Esophagus (tissue), 2 donors: ENCODE results near the gene ATP9A. TPM values are rescaled to one million over a fixed set of nuclear protein-coding genes. Genes with fewer than 3 reads are reported as not detected.

Source experiments
- H3K27ac ChIP-seq, 2 donors: one replicate each; pipeline ENCODE4 v1.5.1; 2013; ENCODE audit warnings: low read depth in 2 of 2, mild to moderate bottlenecking in 2 of 2, inconsistent platforms in 1 of 2, low read length in 1 of 2, moderate library complexity in 1 of 2
- H3K27me3 ChIP-seq, 2 donors: one replicate each; pipeline ENCODE4 v1.6.1; 2013; ENCODE audit warnings: low read length in 2 of 2, control low read depth in 1 of 2, mild to moderate bottlenecking in 1 of 2; ENCODE audit not compliant: insufficient read depth in 2 of 2, control insufficient read depth in 1 of 2
- H3K36me3 ChIP-seq, 2 donors: one replicate each; pipeline ENCODE4 v1.6.1; 2013; ENCODE audit warnings: low read length in 1 of 2; ENCODE audit not compliant: control insufficient read depth in 2 of 2, insufficient read depth in 2 of 2
- H3K4me1 ChIP-seq, 2 donors: one replicate each; pipeline ENCODE4 v1.6.1; 2013; ENCODE audit warnings: low read length in 1 of 2; ENCODE audit not compliant: control insufficient read depth in 2 of 2, insufficient read depth in 2 of 2
- H3K4me3 ChIP-seq, 2 donors: one replicate each; pipeline ENCODE4 v1.5.1; 2013; ENCODE audit warnings: low read length in 2 of 2, mild to moderate bottlenecking in 2 of 2, low read depth in 1 of 2, moderate library complexity in 1 of 2
- H3K9me3 ChIP-seq, 2 donors: one replicate each; pipeline ENCODE4 v1.6.1; 2013; ENCODE audit warnings: mild to moderate bottlenecking in 2 of 2, low read depth in 1 of 2, low read length in 1 of 2, moderate library complexity in 1 of 2; ENCODE audit not compliant: control insufficient read depth in 2 of 2, insufficient read depth in 1 of 2
- WGBS, 2 donors: extraction: QIAGEN DNeasy Blood & Tissue Kit; methylation state at CpG; one replicate each; pipeline ENCODE4 v1.1.7; 2013; 5-methylcytosine and 5-hydroxymethylcytosine counted together
- polyA plus RNA-seq, 2 donors: library from polyadenylated mRNA; stranded (reverse); fragments of 200-250 nt; gene quantifications; one replicate each; pipeline ENCODE4 v1.2.3, GENCODE V29; 2013
- donor health status: healthy with polysubstance abuse.
- donor health status: Bipolar disorder and iron deficiency.

ATP9A gene
- polyA plus RNA-seq, 2 donors: 5.0 to 7.5 TPM

DNA sequence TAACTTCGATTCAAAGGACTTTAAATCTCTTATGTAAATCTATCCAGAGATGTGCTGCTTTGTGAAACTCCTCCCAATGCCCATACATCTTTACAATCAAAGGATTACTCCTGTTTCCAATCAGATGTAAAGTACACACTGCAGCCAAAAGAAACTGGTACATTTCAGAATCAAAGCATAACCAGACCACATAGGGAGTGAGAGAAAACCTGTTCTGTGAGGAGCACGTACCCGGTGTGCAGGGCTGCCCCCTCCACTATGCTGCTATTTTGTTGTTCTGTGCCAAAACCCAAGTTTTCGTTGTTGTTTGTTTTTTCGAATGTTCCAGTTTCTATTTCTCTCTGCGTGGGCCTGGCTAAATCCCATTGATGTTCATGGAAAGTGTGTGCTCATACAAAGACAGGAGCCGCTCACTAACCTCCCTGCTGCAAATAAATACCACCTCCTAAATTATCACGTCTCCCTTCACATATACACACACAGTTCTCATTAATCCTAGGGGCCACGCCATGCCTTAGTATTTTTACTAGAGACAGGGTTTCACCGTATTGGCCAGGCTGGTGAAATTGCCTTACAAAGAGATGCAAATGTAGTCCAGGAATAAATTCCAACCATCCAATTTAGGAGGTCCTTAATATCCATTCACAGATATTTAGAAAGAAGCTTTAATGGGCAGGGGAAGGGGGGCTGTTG is 52.9 kb downstream of the ATP9A start:
- H3K27me3 ChIP-seq: no peaks in the 10 kb centered on the region
- peaks cover 0 to 4% of the 10 kb centered on the region in 2 donors for H3K36me3 ChIP-seq
- H3K4me3 ChIP-seq: no peak overlapping the region
- 46 to 51% methylated on average over 10 of the region's 10 CpGs for WGBS, 2 donors
- H3K9me3 ChIP-seq: no peaks in the 10 kb centered on the region
- no peak overlapping the region for H3K27ac ChIP-seq
- no peaks in the 10 kb centered on the region for H3K4me1 ChIP-seq

DNA sequence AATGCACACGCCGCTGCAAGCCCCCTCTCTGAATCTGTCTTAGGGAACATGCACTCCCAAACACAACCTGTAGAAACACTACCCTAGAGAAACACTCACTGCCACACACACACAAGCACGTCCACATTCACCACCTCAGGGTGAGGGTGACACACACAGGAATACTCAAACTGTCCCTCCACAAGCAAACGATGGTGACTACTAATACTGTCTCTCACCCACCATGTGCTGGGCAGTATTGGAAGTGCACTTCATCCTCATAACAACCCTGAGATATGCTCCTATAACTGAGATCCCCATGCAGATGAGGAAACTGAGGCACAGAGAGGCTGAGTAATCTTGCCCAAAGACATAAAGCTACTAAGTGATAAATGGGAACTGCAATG is 55.0 kb downstream of the ATP9A start:
- Histone ChIP-seq H3K36me3 (peaks cover 0 to 4% of the 10 kb centered on the region in 2 donors), H3K27ac (no peak overlapping the region), H3K4me1 (no peaks in the 10 kb centered on the region), H3K27me3 (no peaks in the 10 kb centered on the region), H3K4me3 (no peak overlapping the region), H3K9me3 (no peaks in the 10 kb centered on the region)
- WGBS, 2 donors: 89% methylated on average over 4 of the region's 4 CpGs

DNA sequence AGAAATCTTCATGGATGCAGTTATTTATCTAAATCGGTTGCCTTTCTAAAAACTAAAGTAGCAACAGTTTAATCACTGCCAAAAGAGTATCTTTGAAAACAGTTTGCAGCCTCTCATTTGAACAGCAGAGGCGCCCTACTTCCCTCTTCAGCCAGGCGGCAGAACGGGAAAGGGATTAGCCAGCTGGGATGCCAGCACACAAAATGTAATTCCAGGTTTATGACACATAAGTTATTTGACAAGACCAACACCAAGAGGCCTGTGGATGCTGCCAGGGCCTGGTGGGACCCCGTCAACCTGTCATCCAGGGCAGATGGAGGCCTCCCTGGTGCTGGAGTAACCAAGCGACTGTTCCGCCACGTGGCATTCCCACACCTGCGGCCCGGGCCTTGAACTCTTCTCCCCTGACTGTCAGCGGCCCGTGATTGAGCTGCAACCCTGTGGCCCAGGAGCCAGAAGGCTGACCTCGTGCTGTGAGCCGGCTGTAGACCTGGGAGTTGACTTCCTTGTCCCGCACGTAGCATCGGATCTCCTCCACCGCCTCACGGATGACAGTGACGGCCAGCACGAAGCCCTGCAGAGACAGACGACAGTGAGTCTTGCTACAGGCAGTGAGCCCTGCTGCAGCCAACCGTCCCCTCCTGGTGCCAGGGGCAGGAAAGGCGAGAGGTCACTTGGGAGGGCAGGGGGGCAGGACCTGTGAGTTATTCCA is 55.5 kb downstream of the ATP9A start:
- Histone ChIP-seq H3K4me1 (no peaks in the 10 kb centered on the region), H3K36me3 (peaks cover 0 to 4% of the 10 kb centered on the region in 2 donors), H3K4me3 (no peak overlapping the region), H3K27me3 (no peaks in the 10 kb centered on the region), H3K9me3 (no peaks in the 10 kb centered on the region), H3K27ac (no peak overlapping the region)
- WGBS, 2 donors: 80 to 81% methylated on average over 24 of the region's 24 CpGs

DNA sequence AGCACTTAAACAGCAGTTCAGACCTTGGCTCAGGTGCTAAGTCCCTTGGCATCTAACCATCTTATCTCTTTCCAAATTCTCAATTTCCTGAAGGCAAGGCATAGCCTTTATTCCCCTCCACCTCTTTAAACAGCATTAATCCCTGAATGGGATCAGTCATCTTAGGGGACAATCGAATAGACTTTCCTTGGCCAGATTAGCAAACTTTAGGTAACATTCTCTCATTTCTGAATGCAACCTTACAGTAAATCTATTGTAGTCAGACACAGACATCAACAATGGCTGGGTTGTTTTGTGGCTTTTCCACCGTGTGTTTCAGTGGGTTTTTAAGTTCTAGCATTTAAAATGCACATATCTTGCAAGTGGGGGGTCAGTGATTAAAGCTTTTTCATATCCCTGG is 56.8 kb downstream of the ATP9A start:
- Histone ChIP-seq H3K36me3 (peaks cover 3 to 4% of the 10 kb centered on the region in 2 donors), H3K27me3 (no peaks in the 10 kb centered on the region), H3K27ac (no peak overlapping the region), H3K9me3 (no peaks in the 10 kb centered on the region), H3K4me3 (no peak overlapping the region), H3K4me1 (no peaks in the 10 kb centered on the region)
- WGBS, 2 donors: 58 to 60% methylated on average over 2 of the region's 2 CpGs

DNA sequence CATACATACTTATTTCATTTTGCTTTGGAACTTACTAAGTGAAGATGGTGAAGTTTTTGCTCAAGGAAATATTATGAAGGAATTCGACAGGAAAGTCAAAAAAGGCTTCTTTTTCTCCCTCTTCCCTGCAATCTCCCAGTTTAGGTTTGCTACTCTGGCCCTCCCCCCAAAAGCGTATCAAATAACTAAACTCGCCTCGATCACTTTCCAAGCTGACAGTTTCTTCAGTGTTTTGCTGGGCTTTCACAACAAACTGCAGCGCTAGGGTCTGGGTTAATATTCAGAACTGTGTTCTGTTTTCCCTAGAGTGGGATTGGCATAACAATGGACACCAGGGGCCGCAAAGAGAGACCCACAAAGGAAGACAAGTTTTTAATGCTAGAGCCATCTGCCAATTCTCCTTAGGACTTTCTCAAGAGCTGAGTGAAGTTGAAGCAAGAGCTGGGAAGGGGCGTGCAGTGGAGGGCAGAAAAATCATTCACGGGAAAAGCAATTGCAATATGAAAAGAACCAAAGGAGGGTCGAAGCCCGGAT is 57.8 kb downstream of the ATP9A start:
- no peaks in the 10 kb centered on the region for H3K4me1 ChIP-seq
- H3K27ac ChIP-seq: no peak overlapping the region
- peaks cover 3 to 6% of the 10 kb centered on the region in 2 donors for H3K36me3 ChIP-seq
- no peaks in the 10 kb centered on the region for H3K9me3 ChIP-seq
- H3K4me3 ChIP-seq: no peak overlapping the region
- H3K27me3 ChIP-seq: no peaks in the 10 kb centered on the region
- WGBS, 2 donors: 82 to 87% methylated on average over 10 of the region's 10 CpGs

DNA sequence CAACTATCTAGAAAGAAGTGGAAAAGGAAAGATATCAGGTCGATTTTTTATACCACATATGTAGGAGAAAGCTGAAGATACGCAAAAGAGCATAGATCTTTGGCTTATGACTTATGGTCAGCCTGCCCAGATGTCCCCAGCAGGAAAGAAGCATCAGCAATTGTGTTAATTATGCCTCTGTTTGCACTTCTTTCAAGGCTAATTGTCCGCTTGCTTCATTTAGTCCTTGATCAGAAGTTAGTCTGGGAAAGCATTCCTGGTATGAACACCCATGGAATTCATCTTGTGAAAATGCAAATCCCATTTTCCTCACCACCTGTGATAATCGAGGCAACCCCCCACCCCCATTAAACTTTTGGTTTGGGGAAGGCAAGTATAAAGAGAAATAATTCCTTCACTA is 62.8 kb downstream of the ATP9A start:
- H3K9me3 ChIP-seq: no peaks in the 10 kb centered on the region
- no peak overlapping the region for H3K4me3 ChIP-seq
- peaks cover 2 to 3% of the 10 kb centered on the region in 2 donors for H3K36me3 ChIP-seq
- H3K27me3 ChIP-seq: no peaks in the 10 kb centered on the region
- H3K4me1 ChIP-seq: no peaks in the 10 kb centered on the region
- no peak overlapping the region for H3K27ac ChIP-seq
- 69 to 71% methylated on average over 4 of the region's 4 CpGs for WGBS, 2 donors

DNA sequence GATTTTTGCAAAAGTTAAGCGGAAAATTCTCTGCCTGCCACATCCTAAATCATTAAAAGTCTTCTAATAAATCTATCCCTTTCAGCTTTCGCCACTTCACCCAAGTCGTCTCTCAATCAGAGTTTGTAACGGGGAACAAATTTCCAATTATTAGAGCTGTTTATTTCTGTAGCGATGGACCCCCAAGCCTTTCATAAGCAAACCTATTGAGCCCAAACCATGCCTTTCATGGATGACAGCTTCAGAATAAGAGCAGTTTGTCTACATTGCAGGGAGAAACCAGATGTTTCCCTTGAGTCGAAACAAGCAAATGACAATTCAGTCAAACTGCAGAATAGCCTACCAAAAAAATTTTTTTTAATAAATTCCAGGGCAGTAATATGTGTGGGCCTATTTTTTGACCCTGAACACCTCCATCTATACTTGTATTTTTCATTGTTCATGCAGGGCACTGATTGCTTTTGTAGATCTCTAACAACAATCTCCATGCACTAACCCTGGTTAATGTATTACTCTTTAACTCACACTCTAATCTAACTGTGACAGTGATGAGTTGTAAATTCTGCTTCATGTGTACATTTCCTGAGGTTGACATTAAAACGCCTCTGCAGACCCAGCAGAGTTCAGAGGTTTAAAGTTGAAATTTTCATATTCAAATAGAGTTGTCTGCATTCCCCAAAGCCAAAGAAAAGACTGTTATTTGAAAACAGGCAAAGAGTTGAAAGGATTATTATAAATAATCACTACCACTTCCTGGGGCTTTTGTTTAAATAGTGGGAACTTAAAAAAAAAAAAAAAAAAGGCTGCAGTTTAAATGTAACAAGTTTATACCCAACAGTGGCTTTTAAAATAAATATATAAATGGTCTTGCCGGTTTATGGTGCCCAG is 64.5 kb downstream of the ATP9A start:
- Histone ChIP-seq H3K9me3 (no peaks in the 10 kb centered on the region), H3K27me3 (no peaks in the 10 kb centered on the region), H3K27ac (no peak overlapping the region), H3K36me3 (peaks cover 2 to 3% of the 10 kb centered on the region in 2 donors), H3K4me3 (no peak overlapping the region), H3K4me1 (no peaks in the 10 kb centered on the region)
- WGBS, 2 donors: 66 to 82% methylated on average over 8 of the region's 8 CpGs

DNA sequence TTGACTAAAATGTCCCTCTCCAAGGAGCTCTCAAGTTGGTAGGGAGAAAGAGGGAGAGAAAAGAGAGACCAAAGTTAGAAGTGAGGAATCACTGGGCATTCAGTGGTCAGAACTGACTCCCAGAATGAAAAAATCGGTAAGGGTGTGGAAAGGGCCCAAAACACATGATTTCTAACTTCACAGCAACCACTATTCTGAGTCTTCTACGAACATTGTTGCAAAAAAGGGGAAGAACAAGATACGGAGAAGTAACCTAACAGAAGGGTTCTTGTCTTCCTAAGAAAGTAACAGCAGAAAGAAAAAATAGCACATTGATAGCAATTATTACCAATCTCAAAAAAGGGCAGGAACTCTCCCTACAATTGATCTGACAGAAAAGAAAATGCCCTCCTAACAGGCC is 65.6 kb downstream of the ATP9A start:
- 63 to 73% methylated on average over 3 of the region's 3 CpGs for WGBS, 2 donors
- no peak overlapping the region for H3K27ac ChIP-seq
- no peaks in the 10 kb centered on the region for H3K4me1 ChIP-seq
- H3K27me3 ChIP-seq: no peaks in the 10 kb centered on the region
- no peak overlapping the region for H3K4me3 ChIP-seq
- H3K9me3 ChIP-seq: no peaks in the 10 kb centered on the region
- H3K36me3 ChIP-seq: peaks cover 2 to 3% of the 10 kb centered on the region in 2 donors

DNA sequence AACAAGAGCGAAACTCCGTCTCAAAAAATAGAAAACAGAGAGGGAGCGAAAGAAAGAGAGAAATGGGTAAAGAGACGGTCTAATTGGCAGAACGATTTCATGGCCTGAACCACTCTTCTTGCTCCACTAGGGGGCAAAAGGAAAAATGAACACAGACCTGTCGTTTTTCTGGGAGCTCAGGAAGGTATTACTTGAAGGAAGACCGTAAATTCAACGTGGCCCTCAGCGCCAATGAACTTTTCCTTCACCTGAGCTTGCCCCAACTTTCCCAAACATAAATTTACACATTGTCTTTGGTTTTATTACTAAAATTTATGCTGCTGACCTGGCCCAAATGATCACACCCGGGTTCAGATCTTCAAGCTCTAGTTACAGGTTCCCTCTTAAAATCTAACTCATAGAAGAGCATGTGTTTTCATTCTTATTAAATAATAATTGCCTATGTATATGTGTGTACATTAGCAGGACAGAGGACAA is 67.3 kb downstream of the ATP9A start:
- Histone ChIP-seq H3K4me1 (peaks cover 0 to 2% of the 10 kb centered on the region in 2 donors), H3K36me3 (no peaks in the 10 kb centered on the region)
- 51 to 66% methylated on average over 10 of the region's 10 CpGs for WGBS, 2 donors

More for the DNA sequence above, 67.3 kb downstream of the ATP9A start:
- H3K4me3 ChIP-seq: no peak overlapping the region
- H3K27me3 ChIP-seq: no peaks in the 10 kb centered on the region
- H3K9me3 ChIP-seq: no peaks in the 10 kb centered on the region
- no peak overlapping the region for H3K27ac ChIP-seq
